ENCODE data around the gene RPS6KB2.

RPS6KB2 gene

GRCh38 chr11:67436459-67437081 is 8.3 kb downstream of the RPS6KB2 start:
- H3K4me3 ChIP-seq (ENCODE audit: control insufficient read depth, low read depth, low read length) = no peak overlapping the region
- DNase-seq (ENCODE audit: low read depth) = no peak
- TF ChIP-seq, protein P1, sequence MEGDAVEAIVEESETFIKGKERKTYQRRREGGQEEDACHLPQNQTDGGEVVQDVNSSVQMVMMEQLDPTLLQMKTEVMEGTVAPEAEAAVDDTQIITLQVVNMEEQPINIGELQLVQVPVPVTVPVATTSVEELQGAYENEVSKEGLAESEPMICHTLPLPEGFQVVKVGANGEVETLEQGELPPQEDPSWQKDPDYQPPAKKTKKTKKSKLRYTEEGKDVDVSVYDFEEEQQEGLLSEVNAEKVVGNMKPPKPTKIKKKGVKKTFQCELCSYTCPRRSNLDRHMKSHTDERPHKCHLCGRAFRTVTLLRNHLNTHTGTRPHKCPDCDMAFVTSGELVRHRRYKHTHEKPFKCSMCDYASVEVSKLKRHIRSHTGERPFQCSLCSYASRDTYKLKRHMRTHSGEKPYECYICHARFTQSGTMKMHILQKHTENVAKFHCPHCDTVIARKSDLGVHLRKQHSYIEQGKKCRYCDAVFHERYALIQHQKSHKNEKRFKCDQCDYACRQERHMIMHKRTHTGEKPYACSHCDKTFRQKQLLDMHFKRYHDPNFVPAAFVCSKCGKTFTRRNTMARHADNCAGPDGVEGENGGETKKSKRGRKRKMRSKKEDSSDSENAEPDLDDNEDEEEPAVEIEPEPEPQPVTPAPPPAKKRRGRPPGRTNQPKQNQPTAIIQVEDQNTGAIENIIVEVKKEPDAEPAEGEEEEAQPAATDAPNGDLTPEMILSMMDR (IDR thresholded peaks at IDR 0.05; ENCODE audit: control insufficient read depth, insufficient read depth, low read depth, low read length, missing control alignments) = no peak

- TF ChIP-seq, protein P1 (IDR thresholded peaks at IDR 0.05; ENCODE audit: control insufficient read depth, insufficient read depth, low read depth, low read length, missing control alignments) = no peak
- no peak for DNase-seq (ENCODE audit: low read depth)
- no peak within 1 kb of the TSS for H3K4me3 ChIP-seq (ENCODE audit: control insufficient read depth, low read depth, low read length)
Observed at GRCh38 chr11:67437082-67437808, 9.0 kb downstream of the RPS6KB2 start, which contains the start of gene PTPRCAP. TSS of gene PTPRCAP (minus strand) at chr11:67437682. CDS start at chr11:67437619, 63 bp downstream.

GRCh38 chr11:67437809-67438157 is 9.5 kb downstream of the RPS6KB2 start:
- TF ChIP-seq, protein P1 (IDR thresholded peaks at IDR 0.05; ENCODE audit: control insufficient read depth, insufficient read depth, low read depth, low read length, missing control alignments) = no peak
- no peak overlapping the region for H3K4me3 ChIP-seq (ENCODE audit: control insufficient read depth, low read depth, low read length)
- DNase-seq (ENCODE audit: low read depth) = no peak

- H3K4me3 ChIP-seq (ENCODE audit: control insufficient read depth, low read depth, low read length) = no peak overlapping the region
- TF ChIP-seq, protein P1 (IDR thresholded peaks at IDR 0.05; ENCODE audit: control insufficient read depth, insufficient read depth, low read depth, low read length, missing control alignments) = no peak
- no peak for DNase-seq (ENCODE audit: low read depth)
Observed at GRCh38 chr11:67438158-67438902, 10.0 kb downstream of the RPS6KB2 start.

- TF ChIP-seq, protein P1 (IDR thresholded peaks at IDR 0.05; ENCODE audit: control insufficient read depth, insufficient read depth, low read depth, low read length, missing control alignments) = peak; percentile 33
- no peak for DNase-seq (ENCODE audit: low read depth)
- H3K4me3 ChIP-seq (ENCODE audit: control insufficient read depth, low read depth, low read length) = no peak overlapping the region
Observed at GRCh38 chr11:67439321-67440228, 11.3 kb downstream of the RPS6KB2 start.
